K562 (cell line): ENCODE measurements around the gene SHC1. TPM values are rescaled to one million over a fixed set of nuclear protein-coding genes. Genes with fewer than 3 reads are reported as not detected.

Source experiments
- EWSR1 ChIP-seq: fragments of 450-650 bp; IDR thresholded peaks from 2 replicates; pipeline ENCODE4 v1.6.1; 2018; ENCODE audit warnings: borderline replicate concordance, mild to moderate bottlenecking, low read depth, moderate library complexity; ENCODE audit not compliant: partially characterized antibody
- FOXO4 ChIP-seq: fragments of 450-650 bp; formaldehyde crosslinking; IDR thresholded peaks from 2 replicates; pipeline ENCODE4 v1.4.0; 2020; ENCODE audit warnings: mild to moderate bottlenecking, moderate library complexity
- MCM3 ChIP-seq: fragments of 450-650 bp; IDR thresholded peaks from 2 replicates; pipeline ENCODE4 v1.6.1; 2016
- MYBL2 ChIP-seq, 2 experiments: fragments of 450-650 bp in 1 of 2; sonication (generic) in 1 of 2; formaldehyde crosslinking in 1 of 2; IDR thresholded peaks; 2 replicates each; pipeline versions ENCODE4 v1.6.1 to v1.8.1; 2017 to 2022; ENCODE audit warnings: borderline replicate concordance in 1 of 2, inconsistent platforms in 1 of 2, low read depth in 1 of 2, mild to moderate bottlenecking in 1 of 2, missing genetic modification reagents in 1 of 2, moderate library complexity in 1 of 2
- NCOA1 ChIP-seq: fragments of 450-650 bp; IDR thresholded peaks from 2 replicates; pipeline ENCODE4 v1.6.1; 2016; ENCODE audit warnings: low read depth
- NCOA4 ChIP-seq: fragments of 450-650 bp; IDR thresholded peaks from 2 replicates; pipeline ENCODE4 v1.6.1; 2018; ENCODE audit warnings: mild to moderate bottlenecking; ENCODE audit not compliant: partially characterized antibody
- PHF20 ChIP-seq: fragments of 450-650 bp; IDR thresholded peaks from 2 replicates; pipeline ENCODE4 v1.6.1; 2018; ENCODE audit not compliant: partially characterized antibody
- RBFOX2 ChIP-seq: fragments of 200-400 bp; formaldehyde crosslinking; IDR thresholded peaks from 2 replicates; pipeline ENCODE4 v1.6.1; 2017; ENCODE audit warnings: low read depth, mild to moderate bottlenecking, low read length, moderate library complexity
- RBM14 ChIP-seq: fragments of 200-400 bp; formaldehyde crosslinking; IDR thresholded peaks from 2 replicates; pipeline ENCODE4 v1.6.1; 2018; ENCODE audit warnings: low read depth, mild to moderate bottlenecking, low read length, moderate library complexity, borderline replicate concordance; ENCODE audit not compliant: insufficient read depth
- RCOR1 ChIP-seq, 2 experiments: IDR thresholded peaks; 2 replicates each; pipeline ENCODE4 v1.6.1; 2012; ENCODE audit warnings: low read depth in 2 of 2, low read length in 2 of 2, borderline replicate concordance in 1 of 2, improper control_type of control experiment in 1 of 2
- SAP30 ChIP-seq: fragments of 200-600 bp; sonication (generic); IDR thresholded peaks from 2 replicates; pipeline ENCODE4 v1.6.1; 2012; ENCODE audit warnings: borderline replicate concordance, low read depth, mild to moderate bottlenecking, moderate library complexity, low read length, control low read depth, inconsistent platforms; ENCODE audit not compliant: insufficient read depth, poor library complexity, severe bottlenecking
- ZNF12 ChIP-seq: sonication (generic); formaldehyde crosslinking; IDR thresholded peaks from 2 replicates; pipeline ENCODE4 v1.4.0; 2020; ENCODE audit warnings: mild to moderate bottlenecking, missing genetic modification reagents
- ZNF384 ChIP-seq: IDR thresholded peaks from 2 replicates; pipeline ENCODE4 v1.6.1; 2012; ENCODE audit warnings: low read depth, low read length, improper control_type of control experiment
- polyA plus RNA-seq, 8 experiments: library from polyadenylated mRNA; depleted of rRNA in 4 of 8; stranded (reverse) in 5 of 8; unstranded in 3 of 8; fragments of >200 nt; fragmentation: Nextera tagmentation in 2 of 8; fragmentation: Illumina TruSeq in 1 of 8; extraction: Ambion mirVana in 2 of 8; extraction: Trizol in 1 of 8; gene quantifications; 2 replicates each; pipeline versions ENCODE4 v1.2.1 to v1.2.3, GENCODE V29; 2011 to 2014; ENCODE audit warnings: inconsistent platforms in 1 of 8, missing spikeins in 1 of 8
- total RNA-seq, 7 experiments: library from RNA; depleted of rRNA in 6 of 7; stranded (reverse); fragments of >200 nt in 6 of 7; fragmentation: Illumina TruSeq in 2 of 7; extraction: Trizol in 2 of 7; gene quantifications; 2 replicates each; pipeline versions ENCODE4 v1.2.1 to v1.2.3, GENCODE V29; 2011 to 2021; ENCODE audit warnings: low replicate concordance in 1 of 7
- TF ChIP-seq, protein P1 (sequence below): fragments of 250-450 bp; sonication (Bioruptor Pico); IDR thresholded peaks from 2 replicates; pipeline ENCODE4 v1.8.0; 2022; ENCODE audit warnings: moderate library complexity, mild to moderate bottlenecking, inconsistent platforms
- TF ChIP-seq, protein P2 (sequence below), 2 experiments: fragments of 150-350 bp in 1 of 2; IDR thresholded peaks; 2 replicates each; pipeline ENCODE4 v1.6.1; 2012 to 2016; ENCODE audit warnings: low read depth in 2 of 2, low read length in 2 of 2, mild to moderate bottlenecking in 1 of 2, moderate library complexity in 1 of 2
- TF ChIP-seq, protein P3 (sequence below): fragments of 250-450 bp; sonication (Bioruptor Pico); IDR thresholded peaks from 2 replicates; pipeline ENCODE4 v1.4.0; 2020; ENCODE audit warnings: mild to moderate bottlenecking, moderate library complexity

Gene SHC1
- total and polyA plus RNA-seq, 9 of the 15 experiments (the other 6 are each of a cell fraction or from before 2014, with no cell fraction given), result 4.1 to 113 (median 51.9) TPM

GRCh38 chr1:155000726-155001424, 30.3 kb upstream of the SHC1 start (continued):
- peak; percentile 87 for TF ChIP-seq NCOA1
- TF ChIP-seq ZNF12, result no peak
- no peak for TF ChIP-seq SAP30
- no peak for TF ChIP-seq EWSR1
- TF ChIP-seq RBFOX2, result peak; percentile 90
- peak; percentile 45 for TF ChIP-seq PHF20
- no peak for TF ChIP-seq RBM14
- peak in 1 of 2 experiments; percentile 51; a peak in 2 of 4 replicates for TF ChIP-seq RCOR1 (IDR thresholded peaks at IDR 0.05; ENCODE audit: borderline replicate concordance in 1 of 2, low read depth in 2 of 2, low read length in 2 of 2)
- 0 out of 2 replicates have a peak, but pooled peaks have one; percentile 4 for TF ChIP-seq ZNF384
- TF ChIP-seq, protein P1, sequence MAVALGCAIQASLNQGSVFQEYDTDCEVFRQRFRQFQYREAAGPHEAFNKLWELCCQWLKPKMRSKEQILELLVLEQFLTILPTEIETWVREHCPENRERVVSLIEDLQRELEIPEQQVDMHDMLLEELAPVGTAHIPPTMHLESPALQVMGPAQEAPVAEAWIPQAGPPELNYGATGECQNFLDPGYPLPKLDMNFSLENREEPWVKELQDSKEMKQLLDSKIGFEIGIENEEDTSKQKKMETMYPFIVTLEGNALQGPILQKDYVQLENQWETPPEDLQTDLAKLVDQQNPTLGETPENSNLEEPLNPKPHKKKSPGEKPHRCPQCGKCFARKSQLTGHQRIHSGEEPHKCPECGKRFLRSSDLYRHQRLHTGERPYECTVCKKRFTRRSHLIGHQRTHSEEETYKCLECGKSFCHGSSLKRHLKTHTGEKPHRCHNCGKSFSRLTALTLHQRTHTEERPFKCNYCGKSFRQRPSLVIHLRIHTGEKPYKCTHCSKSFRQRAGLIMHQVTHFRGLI (CRISPR knock-in tag), result no peak
- TF ChIP-seq, protein P2, sequence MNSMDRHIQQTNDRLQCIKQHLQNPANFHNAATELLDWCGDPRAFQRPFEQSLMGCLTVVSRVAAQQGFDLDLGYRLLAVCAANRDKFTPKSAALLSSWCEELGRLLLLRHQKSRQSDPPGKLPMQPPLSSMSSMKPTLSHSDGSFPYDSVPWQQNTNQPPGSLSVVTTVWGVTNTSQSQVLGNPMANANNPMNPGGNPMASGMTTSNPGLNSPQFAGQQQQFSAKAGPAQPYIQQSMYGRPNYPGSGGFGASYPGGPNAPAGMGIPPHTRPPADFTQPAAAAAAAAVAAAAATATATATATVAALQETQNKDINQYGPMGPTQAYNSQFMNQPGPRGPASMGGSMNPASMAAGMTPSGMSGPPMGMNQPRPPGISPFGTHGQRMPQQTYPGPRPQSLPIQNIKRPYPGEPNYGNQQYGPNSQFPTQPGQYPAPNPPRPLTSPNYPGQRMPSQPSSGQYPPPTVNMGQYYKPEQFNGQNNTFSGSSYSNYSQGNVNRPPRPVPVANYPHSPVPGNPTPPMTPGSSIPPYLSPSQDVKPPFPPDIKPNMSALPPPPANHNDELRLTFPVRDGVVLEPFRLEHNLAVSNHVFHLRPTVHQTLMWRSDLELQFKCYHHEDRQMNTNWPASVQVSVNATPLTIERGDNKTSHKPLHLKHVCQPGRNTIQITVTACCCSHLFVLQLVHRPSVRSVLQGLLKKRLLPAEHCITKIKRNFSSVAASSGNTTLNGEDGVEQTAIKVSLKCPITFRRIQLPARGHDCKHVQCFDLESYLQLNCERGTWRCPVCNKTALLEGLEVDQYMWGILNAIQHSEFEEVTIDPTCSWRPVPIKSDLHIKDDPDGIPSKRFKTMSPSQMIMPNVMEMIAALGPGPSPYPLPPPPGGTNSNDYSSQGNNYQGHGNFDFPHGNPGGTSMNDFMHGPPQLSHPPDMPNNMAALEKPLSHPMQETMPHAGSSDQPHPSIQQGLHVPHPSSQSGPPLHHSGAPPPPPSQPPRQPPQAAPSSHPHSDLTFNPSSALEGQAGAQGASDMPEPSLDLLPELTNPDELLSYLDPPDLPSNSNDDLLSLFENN (IDR thresholded peaks at IDR 0.05; ENCODE audit: low read depth in 2 of 2, low read length in 2 of 2), result no peak
- TF ChIP-seq NCOA4, result no peak
- TF ChIP-seq FOXO4 (CRISPR knock-in tag), result no peak
- TF ChIP-seq, protein P3, sequence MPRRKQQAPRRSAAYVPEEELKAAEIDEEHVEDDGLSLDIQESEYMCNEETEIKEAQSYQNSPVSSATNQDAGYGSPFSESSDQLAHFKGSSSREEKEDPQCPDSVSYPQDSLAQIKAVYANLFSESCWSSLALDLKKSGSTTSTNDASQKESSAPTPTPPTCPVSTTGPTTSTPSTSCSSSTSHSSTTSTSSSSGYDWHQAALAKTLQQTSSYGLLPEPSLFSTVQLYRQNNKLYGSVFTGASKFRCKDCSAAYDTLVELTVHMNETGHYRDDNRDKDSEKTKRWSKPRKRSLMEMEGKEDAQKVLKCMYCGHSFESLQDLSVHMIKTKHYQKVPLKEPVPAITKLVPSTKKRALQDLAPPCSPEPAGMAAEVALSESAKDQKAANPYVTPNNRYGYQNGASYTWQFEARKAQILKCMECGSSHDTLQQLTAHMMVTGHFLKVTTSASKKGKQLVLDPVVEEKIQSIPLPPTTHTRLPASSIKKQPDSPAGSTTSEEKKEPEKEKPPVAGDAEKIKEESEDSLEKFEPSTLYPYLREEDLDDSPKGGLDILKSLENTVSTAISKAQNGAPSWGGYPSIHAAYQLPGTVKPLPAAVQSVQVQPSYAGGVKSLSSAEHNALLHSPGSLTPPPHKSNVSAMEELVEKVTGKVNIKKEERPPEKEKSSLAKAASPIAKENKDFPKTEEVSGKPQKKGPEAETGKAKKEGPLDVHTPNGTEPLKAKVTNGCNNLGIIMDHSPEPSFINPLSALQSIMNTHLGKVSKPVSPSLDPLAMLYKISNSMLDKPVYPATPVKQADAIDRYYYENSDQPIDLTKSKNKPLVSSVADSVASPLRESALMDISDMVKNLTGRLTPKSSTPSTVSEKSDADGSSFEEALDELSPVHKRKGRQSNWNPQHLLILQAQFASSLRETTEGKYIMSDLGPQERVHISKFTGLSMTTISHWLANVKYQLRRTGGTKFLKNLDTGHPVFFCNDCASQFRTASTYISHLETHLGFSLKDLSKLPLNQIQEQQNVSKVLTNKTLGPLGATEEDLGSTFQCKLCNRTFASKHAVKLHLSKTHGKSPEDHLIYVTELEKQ, result 0 out of 2 replicates have a peak, but pooled peaks have one; percentile 8
- no peak for TF ChIP-seq MYBL2 (IDR thresholded peaks at IDR 0.05; ENCODE audit: low read depth)
- no peak for TF ChIP-seq MYBL2 (CRISPR knock-in tag; IDR thresholded peaks at IDR 0.05; ENCODE audit: borderline replicate concordance)
- TF ChIP-seq MCM3, result no peak
